ENCODE results near the gene RNF213.

RNF213 gene

DNA sequence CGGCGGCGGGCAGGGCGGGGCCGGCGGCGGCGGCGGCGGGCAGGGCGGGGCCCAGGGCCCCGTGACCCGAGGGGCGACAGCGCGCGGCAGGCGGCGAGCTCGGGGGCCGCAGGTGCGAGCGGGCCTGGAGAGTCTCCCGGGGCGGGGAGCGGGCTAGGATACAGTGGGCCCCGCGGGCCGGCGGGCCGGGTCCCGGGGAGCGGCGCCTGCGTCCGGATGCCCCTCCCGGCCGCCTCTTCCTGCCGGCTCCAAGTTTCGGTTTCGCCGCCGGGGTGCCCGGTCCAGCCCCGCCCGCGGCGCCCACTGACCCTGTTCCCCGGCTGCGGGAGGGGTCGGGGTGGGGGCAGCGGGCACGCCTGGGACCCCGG lies at the start of gene RNF213:
Gene RNF213, plus strand, starts transcription at position 62 of the 368 bp plus-strand sequence. CDS start 2,830 bp downstream, outside the sequence.
- peak; percentile 42 for DNase-seq (ENCODE audit: low spot score)

DNA sequence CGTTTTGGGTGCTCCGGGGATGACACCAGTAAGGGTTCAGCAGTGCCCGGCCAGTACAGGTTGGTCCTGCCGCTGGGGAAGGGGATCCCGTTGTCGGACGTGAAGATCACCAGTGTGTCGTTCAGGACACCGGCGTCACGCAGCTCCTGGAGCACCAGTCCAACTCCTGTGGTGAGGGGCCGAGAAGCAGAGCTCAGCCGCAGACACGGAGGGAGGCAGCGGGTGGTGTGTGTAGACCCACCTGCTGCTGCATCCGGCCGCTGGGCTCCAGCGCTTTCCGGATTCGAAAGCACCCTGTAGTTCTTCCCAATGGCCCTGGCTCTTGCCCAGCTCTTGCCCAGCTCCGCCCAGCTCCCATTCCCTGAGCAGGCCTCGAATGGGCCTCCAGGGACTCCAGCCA lies 48.5 kb upstream of the RNF213 start:
- no peak for DNase-seq (ENCODE audit: low spot score)

DNA sequence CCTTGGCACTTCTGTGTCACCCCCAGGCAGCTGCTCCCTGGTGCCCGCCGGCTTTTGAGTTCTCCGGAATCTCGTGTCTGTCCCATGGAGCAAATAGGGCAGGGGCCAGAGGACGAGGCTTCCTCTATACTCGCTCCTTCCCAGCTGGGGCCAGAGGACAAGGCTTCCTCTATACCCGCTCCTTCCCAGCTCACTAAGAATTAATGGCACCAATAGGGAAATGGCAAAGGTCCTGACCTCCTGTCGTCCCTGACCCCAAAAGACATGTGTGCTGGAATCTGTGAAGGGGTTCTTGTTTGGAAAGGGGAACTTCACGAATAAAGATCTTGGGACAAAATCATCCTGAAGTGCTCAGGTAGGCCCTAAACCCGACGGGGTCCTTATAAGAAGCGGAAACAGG lies 48.1 kb upstream of the RNF213 start:
- DNase-seq (ENCODE audit: low spot score): no peak

DNA sequence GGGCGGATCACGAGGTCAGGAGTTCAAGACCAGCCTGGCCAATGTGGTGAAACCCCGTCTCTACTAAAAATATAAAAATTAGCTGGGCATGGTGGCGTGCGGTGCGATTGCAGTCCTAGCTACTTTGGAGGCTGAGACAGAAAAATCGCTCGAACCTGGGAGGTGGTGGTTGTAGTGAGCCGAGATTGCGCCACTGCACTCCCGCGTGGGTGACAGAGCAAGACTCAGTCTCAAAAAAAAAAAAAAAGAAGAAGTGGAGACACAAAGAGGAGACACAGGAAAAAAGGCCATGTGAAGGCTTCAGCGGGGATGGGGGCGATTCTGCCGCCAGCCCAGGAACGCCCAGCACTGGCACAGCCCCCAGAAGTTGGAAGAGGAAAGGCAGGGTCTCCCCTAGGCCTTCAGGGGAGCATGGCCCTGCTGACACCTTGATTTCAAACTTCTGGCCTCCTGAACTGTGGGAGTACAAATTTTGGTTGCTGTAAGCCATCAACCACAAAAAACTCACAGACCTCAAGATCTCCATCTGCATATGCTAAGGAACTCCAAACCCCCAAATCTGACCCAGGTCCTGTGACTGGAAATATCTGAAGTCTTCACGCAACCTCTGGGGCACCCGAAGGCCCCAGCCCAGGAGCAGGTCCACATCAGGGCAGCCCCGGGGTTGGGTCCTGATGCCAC lies 47.5 kb upstream of the RNF213 start:
- no peak for DNase-seq (ENCODE audit: low spot score)

DNA sequence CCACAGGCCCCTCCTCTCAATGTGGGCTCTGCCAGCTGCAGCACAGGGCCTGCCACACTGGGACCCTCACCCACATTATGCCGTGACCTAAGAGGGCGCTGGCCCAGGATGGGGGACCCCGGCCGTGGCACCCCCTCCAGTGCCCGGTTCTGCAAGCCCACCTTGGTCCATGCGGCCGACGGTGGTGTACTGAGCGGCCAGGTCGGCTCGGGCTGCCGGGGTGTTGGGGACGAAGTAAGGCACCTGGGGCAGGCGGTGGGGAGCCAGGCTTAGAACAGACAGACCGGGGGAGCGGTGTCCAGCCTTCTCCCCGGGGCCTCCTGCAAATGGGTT lies 47.0 kb upstream of the RNF213 start:
- no peak for DNase-seq (ENCODE audit: low spot score)

DNA sequence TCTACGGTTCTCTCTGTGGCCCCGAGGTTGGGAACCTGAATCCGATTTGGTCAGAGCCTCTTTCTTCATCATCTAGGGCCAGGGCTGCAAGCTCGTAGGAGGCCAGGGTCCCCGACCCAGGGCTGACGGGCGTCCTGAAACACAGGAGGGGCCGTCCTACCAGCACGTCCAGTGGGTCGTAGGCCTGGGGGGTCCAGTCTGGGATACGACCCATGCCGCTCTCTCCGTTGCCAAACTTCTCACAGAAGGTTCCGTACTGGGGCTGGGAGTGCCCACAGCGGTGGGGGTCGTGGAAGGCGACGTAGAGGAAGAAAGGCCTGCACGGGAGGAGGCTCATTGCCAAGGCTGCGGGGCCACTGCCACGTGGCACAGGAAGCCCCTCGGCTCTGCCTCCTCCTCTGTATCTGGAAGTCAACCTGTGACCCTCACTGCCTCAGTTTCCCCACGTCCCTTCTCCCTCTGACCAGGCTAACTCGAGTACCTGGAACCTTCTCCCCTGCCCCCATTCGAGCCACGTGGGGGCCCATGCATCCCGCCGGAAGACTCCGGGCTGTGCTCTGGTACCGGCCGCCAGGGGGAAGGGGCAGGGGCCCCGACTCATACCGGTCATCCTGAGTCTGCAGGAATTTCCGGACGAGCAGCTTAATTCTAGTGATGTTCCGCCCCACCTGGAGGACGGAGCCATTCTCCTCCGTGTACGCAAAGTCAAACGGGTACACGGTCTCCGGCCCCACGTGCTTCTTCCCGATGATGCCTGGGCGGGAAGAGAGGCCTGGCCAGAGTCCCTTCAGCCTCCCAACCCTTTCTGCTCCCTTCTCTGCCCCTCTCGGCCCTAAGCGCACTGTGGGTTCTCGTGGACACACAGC lies 46.4 kb upstream of the RNF213 start:
- DNase-seq (ENCODE audit: low spot score): no peak

DNA sequence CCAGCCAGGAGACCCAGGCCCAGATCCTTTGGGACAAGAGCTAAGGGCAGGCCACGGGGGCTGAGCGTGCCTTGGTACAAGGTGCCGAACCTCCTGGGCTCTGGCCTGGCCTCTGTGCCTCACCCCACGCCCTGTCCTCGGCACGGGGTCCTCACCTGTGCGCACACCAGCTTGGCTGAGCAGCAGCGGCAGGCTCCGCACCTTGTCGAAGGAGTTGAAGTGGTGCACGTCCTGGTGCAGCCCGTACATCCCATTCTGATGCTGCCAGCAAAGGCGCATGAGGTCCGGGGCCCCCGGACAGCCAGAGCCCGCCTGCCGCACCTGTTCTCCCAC lies 45.8 kb upstream of the RNF213 start:
- no peak for DNase-seq (ENCODE audit: low spot score)

DNA sequence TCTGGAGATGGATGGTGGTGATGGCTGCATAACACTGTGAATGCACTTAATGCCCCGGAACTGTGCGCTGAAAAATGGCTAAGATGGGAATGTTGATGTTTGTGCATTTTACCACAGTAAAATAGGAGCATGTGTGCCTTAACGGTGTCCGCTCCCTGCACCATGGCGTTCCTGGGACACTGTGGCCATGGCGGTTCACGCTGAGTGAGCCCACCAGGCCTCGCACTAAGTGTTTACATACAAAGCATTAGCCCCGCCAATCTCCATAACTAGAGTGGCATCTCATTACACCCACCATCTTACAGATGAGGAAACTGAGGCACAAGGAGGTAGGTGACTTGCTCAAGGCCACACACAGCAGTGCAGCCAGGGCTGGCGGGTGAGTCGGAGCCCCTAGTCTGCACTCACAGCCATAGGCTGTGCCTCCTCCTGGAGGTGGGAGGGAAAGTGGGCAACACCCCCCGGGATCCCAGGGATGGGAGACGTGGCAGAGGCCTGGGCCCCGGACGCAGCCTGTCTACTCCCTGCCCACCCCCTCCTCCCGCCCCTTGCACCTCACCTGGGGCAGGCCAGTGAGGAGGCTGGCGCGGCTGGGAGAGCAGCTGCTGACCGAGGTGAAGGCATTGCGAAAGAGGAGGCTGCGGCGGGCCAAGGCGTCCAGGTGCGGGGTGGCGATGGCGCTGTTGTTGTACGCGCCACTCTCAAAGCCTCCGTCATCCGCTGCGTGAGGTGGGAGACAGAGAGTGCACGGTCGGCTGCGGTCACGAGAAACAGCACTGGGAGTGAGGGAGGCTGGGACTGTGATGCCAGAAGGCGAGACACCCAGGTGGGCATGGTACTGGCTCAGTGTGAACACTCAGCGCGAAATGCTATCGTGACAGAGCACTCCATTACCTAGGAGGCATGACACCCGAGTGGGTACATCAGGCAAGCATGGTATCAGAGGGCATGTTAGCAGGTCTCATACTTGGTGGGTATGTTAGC lies 43.9 kb upstream of the RNF213 start:
- DNase-seq (ENCODE audit: low spot score): no peak

DNA sequence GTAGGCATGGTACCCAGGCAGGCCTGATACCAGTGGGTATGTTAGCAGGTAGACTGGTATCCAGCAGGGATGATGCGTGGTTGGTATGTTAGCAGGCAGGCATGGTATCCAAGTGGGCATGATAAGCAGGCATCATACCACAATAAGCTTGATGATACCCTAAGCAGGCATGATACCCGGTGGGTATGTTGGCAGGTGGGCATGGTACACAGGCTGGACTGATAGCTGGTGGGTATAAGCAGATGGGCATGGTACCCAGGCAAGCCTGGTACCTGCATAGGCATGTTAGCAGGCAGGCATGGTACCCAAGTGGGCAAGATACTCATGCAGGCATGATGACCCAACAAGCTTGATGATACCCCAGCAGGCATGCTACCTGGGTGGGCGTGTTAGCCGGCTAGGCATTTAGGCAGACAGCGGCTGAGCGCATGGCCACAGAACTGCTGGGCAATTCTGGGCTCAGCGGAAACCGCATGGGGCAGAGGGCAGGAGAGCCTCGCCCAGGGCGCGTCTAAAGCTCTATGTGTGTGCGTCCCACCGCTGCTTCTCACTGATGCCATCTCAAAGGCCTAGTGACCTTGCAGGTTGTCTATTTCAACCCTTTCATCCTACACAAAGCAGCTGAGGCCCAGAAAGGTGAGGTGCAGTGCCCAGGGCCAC lies 42.8 kb upstream of the RNF213 start:
- DNase-seq (ENCODE audit: low spot score): peak; percentile 49

DNA sequence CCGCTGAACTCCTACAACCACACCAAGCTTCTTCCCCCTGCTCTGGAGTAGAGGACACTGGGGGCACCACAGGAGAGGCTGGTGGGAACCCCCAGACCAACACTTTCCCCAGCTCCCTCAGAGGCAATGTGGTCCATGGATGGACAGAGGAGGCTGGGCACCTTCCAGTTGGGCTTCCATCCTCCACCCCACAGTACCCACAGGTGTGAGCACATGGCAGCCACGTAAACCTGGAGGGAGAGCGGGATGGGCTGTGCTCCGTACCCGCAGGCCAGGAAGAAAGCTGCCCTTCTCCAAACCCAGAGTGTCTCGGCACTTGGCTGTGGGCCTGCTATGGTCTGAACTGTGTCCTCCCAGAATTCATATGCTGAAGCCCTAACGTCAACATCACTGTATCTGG lies 42.3 kb upstream of the RNF213 start:
- DNase-seq (ENCODE audit: low spot score): no peak

DNA sequence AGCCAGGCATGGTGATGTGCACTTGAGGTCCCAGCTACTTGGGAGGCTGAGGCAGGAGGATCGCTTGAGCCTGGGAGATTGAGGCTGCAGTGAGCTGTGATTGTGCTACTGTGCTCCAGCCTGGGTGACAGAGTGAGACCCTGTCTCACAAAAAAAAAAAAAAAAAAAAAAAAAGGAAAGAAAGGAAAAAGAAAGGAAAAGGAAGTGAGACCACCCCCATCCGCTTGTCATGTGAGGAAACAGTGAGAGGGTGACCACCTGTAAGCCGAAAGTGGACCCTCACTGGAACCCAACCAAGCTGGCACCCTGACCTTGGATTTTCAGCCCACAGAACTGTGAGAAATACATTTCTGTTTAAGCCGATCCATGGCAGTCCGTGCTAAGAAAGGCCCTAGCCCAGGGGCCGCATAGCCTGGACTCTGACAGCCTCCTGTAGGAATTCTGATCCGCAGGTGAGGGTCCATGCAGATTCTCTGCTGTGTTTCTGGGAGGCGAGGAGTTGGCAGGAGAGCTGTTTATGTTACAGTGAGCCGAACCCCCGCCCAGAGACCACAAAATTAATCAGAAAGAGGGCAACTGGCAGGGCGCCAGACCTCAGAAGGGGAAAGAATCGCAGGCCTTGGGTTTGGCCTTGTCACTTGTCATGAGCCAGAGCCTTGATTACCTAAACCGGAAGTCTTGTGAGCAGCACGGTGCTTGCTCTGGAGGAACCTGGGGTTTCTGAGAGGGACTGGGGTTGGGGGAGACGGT lies 41.5 kb upstream of the RNF213 start:
- peak; percentile 78 for DNase-seq (ENCODE audit: low spot score)

DNA sequence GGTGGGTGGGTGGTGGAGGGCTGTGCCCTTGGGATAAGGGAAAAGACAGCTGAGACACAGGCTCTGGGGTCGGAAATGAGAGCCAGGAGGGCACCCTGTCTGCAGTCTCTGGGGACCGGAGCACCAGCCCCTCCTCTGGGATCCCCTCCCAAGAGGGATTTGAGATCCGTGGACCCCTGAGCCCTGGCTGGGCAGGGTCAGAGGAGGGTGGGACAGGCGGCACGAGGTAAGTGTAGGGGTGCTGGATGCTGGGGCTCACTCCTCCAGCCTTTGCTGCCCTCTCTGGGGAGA lies 40.9 kb upstream of the RNF213 start:
- no peak for DNase-seq (ENCODE audit: low spot score)

DNA sequence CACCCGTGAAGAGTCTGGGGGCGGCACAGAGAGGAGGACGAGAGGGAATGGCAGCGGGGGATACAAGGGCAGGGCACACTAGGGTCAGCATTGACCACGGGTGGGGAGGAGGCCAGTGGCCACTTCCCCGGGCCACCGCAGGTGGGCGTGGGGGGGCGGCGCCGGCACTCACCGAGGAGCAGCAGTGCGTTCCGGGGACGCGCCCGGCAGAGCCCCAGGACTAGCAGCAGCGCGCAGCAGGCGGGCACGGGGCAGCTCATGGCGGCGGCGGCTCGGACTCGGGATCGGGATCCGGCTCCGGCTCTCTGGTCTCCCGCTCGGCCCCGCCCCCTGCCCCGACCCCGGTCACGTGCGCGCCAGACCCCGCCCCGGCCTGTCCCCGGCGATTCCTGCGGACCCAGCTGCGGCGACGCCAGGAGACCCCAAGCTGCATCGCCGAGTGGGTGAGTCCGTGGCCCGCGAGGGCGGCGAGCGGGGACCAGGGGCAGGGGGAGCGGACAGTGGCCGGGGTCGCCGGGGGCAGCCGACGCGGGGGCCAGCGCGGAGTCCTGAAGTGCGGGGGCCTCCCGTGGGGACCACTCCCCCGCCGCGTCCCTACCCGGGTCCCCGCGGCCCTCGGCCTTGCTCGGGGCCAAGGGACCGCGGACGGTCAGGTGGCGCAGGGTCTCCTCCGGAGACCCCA lies 40.5 kb upstream of the RNF213 start, which contains the start of the genes SGSH and SLC26A11:
Gene SGSH, minus strand, starts transcription at position 280 of the 682 bp plus-strand sequence. Its CDS starts 20 bp downstream, at position 260.
Gene SLC26A11, plus strand, starts transcription at position 374 of the 682 bp plus-strand sequence. CDS start 1,134 bp downstream, outside the sequence.
- peak; percentile 39 for DNase-seq (ENCODE audit: low spot score)

DNA sequence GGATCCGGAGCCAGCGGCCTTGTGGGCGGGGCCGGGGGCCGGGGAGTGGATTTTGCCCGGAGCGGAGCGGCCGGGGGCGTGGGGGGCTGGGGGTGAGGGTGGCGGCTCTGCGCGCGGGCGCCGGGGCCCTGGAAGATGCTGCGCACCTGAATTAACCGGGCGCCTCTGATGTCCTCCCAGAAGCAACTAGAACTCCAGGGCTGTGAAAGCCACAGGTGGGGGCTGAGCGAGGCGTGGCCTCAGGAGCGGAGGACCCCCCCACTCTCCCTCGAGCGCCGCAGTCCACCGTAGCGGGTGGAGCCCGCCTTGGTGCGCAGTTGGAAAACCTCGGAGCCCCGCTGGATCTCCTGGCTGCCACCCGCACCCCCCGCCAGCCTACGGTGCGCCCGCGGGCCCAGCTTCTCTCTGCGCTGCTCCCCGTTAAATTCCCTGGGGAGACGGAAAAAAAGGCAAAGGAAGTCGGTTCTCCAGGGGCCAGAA lies 39.9 kb upstream of the RNF213 start:
- DNase-seq (ENCODE audit: low spot score): no peak

DNA sequence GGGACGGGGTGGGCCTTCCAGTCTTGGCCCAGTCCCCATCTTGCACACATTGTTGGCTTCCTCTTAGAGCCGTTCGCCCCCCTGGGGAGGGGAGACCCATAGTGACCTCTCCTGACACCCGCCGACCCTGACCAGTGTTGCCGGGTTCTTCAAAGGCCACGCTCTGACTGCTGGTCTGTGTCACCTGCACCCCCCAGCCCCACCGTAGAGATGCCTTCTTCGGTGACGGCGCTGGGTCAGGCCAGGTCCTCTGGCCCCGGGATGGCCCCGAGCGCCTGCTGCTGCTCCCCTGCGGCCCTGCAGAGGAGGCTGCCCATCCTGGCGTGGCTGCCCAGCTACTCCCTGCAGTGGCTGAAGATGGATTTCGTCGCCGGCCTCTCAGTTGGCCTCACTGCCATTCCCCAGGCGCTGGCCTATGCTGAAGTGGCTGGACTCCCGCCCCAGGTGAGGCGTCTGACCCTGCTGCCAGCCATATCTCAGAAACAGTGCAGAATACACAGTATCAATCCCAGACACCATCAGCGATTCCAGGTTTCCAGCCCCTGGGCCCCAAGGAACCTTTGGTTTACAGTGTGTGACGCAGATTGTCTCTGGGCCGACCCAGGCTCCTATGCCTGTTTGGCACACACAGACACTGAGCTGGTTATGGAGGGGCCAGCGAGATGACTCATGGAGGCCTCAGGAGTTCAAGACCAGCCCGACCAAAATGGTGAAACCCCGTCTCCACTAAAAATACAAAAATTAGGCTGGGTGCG lies 39.1 kb upstream of the RNF213 start:
- DNase-seq (ENCODE audit: low spot score): no peak

DNA sequence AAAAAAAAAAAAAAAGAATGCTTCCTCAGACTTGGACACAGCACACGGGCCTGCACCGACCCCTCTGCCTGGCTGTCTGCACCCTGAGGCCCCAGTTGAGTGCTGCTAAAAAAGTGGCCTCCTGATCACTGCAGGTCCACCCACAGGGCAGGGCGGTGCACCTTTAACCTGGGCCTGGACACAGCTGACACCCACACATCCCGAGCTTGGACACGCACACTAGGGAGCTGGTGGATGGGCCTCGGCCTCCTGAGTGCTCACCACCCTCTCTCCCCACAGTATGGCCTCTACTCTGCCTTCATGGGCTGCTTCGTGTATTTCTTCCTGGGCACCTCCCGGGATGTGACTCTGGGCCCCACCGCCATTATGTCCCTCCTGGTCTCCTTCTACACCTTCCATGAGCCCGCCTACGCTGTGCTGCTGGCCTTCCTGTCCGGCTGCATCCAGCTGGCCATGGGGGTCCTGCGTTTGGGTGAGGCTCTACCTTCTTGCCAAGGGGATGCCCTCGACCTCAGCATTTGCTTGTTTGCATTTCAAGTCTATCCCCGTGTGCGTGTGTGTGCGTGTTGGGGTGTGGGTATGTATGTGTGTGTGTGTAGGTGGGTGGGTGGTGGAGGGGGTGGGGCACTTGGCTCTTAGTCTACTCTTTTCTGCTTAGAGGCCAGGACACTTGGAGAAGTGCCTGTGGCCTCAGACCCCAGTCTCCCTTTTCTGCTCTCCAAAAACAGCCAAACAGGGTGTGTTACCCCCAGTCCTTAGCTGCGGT lies 38.1 kb upstream of the RNF213 start:
- DNase-seq (ENCODE audit: low spot score): no peak

DNA sequence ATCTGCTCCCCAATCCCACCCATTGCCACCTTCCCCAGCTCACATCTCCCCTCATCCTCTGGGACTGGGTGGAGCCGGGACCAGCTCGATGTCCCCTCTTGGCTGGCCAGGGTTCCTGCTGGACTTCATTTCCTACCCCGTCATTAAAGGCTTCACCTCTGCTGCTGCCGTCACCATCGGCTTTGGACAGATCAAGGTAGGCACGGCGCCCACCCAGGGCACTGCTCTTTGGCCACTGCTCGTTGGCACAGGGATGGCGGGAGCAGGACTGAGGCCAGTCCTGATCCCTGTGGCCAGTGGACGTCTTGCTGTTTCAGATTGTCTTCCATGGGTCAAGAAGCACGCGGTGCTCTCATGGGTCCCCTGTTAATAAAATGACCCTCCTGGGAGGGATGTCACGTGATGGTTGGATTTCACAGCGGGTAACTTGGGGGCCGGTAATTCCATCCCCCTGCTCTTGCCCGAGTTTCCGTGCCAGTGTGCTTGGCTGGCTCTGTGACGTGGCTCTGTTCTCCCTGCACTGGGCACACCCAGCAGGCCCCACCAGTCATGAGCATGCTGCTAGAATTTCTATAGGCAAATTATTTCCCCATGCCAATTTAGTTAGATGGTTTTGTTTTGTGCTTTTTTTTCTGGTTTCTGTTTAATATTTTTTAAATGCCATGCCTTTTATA lies 37.4 kb upstream of the RNF213 start:
- no peak for DNase-seq (ENCODE audit: low spot score)

DNA sequence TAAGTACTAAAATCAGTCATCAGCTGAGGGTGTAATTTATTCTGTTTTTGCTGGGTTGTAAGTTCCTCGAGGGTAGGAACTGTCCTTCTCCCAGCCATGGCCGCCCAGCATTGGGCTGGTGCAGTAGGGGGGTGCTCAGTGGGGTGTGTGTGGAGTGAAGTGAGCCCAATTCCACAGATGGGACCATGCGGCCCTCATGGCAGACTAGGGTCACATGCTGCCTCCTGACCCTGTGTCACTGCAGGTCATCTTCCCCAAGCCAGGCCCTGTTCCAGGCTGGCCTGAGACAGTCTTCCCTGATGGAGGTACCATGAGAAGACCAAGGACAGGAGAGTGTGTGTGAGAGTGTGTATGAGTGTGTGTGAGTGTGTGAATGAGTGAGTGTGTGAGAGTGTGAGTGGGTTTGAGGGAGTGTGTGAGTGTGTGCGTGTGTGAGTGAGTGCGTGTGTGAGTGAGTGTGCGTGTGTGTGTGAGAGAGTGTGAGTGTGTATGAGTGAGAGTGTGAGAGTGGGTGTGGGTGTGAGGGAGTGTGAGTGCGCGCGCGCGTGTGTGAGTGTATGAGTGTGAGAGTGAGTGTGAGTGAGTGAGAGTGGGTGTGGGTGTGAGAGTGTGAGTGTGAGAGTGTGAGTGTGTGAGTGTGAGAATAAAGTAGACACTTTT lies 36.7 kb upstream of the RNF213 start:
- DNase-seq (ENCODE audit: low spot score): no peak
